Stimulated activated CD4-positive, alpha-beta T cell treated with anti-CD3 and anti-CD28 coated beads, Interleukin-4, amount 100 ng/mL, for 24 hours (primary cell): ENCODE data around the gene PDRG1.

Source experiments
- DNase-seq: peaks from one replicate; pipeline ENCODE4 v3.0.0-alpha.2; 2020

PDRG1 gene

DNA sequence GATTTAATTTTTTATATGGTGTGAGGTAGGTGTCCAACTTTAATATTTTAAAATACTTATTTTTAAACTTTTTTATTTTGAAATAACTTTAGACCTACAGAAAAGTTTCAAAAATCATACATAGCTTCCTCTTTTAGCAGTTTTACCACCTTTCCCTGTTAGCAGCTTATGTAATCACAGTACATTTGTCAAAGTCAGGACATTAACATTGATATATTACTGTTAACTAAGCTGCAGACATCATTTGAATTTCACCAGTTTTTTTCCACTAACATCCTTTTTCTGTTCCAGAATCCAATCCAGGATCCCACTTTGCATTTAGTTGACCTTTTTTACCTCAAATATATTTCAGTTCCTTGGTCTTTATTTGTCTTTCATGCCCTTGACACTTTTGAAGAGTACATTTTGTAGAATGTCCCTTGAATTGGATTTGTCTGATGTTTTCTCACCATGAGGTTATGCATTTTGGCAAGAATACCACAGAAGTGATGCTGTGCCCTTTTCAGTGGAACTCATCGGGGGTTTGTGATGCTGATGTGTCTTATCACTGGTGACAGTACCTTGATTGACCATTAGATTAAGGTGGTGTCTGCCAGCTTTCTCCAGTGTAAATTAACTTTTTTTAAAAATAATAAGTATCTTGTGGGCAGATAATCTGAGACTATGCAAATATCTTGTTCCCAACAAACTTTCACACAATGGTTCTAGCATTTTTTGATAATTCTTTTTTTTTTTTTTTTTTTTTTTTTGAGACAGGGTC is 48.0 kb downstream of the PDRG1 start:
- DNase-seq: no peak

- DNase-seq: no peak
Observed at GRCh38 chr20:31901615-31902014, 50.2 kb downstream of the PDRG1 start.

DNA sequence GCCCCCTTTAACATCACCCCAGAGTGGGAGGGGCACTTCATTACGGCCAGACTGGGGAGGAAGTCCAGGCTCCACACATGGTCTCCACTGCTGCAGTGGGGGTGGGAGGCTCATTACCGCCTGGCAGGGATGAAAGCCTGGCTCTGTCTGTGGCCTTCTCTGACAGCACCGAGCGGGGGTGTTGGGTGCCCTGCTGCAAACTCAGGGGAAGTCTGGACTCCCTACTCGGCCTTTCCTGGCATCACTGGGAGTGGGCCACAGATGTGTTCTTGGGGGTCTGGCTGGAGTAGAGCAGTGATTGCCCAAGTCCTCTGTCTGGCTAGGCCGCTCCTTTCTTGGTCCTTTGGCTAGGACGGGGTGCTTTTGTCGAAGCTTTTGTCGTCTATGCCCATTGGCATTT is 54.3 kb downstream of the PDRG1 start:
- no peak for DNase-seq

GRCh38 chr20:31896049-31896448 is 55.8 kb downstream of the PDRG1 start:
- DNase-seq: no peak

DNA sequence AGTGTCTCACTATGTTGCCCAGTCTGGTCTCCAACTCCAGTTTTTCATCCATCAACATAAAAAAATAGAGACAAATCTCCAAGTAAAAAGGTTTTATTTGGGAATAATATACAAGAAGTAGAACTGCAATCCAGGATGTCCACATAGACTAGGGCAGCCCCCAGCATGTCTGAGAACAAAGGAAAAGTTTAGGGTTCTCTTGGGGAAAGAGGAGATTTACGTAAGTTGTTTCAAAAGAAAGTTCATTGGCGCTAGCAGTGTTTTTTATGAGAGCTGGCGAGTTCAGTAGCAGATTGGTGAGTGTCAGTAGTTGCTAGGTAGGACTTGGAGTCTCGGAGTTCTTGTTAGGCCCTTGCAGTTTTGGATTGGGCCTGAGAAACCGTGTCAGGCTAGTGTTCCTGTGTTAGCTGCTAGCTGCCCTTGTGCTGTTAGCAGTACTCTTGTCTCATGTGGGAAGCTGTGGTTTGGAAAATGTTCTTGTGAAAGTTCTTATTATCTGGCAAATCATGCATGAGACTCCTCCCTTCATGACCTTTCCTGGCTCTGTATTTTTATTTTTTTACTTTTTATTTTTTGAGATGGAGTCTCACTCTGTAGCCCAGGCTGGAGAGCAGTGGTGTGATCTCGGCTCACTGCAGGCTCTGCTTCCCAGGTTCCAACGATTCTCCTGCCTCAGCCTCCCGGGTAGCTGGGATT is 56.7 kb downstream of the PDRG1 start:
- no peak for DNase-seq
